GM19467 (cell line): ENCODE data around the gene CPPED1.
"Not testable (repeated sequence)": the region's sequence is repeated elsewhere in the genome, so short reads cannot be mapped to it uniquely, and the experiment has no call there.

Source experiments
- ATAC-seq: cut with Tn5 transposase; IDR thresholded peaks from one replicate; pipeline ENCODE4 v1.9.1; 2021; ENCODE audit warnings: mild to moderate bottlenecking, moderate library complexity; ENCODE audit not compliant: unreplicated experiment

The CPPED1 gene

DNA sequence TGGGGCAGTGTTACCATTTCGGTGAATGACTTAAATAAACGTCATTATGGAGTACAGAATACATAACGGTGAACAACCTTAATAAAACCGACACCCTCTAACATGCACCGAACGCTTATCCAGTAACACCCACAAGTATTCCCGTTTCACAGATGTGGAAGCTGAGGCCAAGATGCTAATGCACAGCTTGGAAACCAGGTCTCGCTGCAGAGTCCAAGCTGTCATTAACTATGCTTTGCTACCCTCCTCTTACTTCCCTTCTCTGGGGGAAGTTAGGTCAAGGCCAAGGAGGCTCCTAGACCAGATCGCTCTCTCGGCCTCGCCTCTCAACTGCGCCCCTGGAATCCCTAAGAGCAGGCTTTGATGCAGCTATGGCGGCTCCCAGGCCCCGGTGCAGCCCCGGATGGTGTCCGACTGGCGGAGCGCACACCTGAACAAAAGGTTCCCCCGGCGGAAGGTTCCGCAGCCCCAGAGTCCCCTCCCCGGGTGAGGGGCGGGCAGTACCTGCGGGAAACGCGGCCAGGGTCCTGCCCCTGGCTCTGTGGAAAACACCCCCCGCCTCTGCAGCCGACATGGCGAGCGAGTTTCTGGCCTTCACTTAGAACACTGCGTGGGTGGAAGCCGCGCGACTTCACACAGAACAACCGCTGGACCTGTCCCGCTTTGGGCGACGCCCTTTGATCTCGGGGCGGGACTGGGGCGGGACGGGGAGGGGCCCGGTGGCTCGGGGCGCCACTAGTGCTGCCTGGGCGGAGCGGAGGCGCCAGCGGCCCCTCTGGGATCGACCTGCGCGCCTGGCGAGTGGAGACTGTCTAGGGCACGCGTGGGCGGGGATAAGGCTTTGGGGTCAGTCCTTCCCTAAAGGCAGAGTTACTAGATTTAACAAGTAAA lies at the start of gene CPPED1:
CPPED1 (minus strand) TSS at position 685 of the 891 bp plus-strand sequence; CDS start at position 574, 111 bp downstream.
- peak; percentile 85 for ATAC-seq

GRCh38 chr16:12850186-12850585 lies 46.5 kb upstream of the CPPED1 start:
- no peak for ATAC-seq

GRCh38 chr16:12846592-12846991 lies 42.9 kb upstream of the CPPED1 start:
- ATAC-seq = no peak

DNA sequence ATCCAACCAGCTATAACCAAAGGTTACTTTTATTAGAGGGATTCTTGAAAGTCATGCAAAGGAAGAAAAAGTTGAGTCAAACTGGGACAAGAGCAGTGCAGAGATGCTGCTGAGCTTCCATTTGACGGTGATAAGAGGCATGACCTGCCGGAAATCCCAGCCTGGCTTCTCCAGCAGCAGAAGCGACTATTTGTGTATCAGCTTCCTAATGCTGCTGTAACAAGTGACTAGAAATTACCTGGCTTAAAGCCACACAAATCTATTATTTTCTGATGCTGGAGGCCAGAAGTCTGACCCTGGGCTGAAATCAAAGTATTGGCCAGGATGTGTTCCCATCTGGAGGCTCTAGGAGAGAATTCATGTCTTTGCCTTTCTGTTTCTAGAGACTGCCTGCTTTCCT lies 41.6 kb upstream of the CPPED1 start:
- ATAC-seq = no peak

GRCh38 chr16:12837756-12838155 lies 34.1 kb upstream of the CPPED1 start:
- ATAC-seq = no peak

GRCh38 chr16:12837291-12837690 lies 33.6 kb upstream of the CPPED1 start:
- no peak for ATAC-seq

GRCh38 chr16:12833926-12834325 lies 30.2 kb upstream of the CPPED1 start:
- ATAC-seq = no peak

DNA sequence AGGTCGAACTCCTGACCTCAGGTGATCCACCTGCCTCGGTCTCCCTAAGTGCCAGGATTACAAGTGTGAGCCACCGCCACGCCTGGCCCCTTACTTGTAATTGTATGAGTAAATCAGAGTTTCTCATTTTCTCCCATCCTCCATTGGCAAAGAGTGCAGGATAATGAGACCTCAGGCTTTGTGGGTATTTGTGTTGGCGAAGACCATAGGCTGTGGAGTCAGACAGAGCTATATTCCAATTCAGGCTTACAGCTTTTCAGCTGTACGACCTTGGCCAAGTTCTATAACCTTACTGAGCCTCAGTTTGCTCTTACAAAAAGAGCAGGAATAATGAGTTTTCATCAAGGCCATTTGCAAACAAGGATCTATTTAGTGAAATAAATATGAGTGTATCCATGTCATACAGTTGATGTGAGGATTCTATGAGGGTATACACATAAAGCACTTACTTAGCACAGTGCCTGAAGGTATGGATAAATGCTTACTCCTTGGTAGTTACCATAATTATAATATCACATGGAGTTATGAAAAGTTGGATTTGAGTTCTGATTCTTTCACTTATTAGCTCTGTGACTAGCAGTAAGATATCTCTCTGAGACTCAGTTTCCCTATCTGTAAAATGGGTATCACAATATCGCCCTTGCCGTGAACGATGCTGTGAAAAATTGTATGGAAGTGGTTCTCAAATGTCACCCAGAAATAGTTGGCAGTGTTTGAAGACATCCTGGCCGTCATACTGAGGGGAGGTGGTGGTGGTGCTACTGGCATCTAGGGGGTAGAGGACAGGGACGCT lies 25.6 kb upstream of the CPPED1 start:
- no peak for ATAC-seq

GRCh38 chr16:12828206-12828605 lies 24.5 kb upstream of the CPPED1 start:
- ATAC-seq = no peak

GRCh38 chr16:12826559-12826958 lies 22.9 kb upstream of the CPPED1 start:
- ATAC-seq = no peak

DNA sequence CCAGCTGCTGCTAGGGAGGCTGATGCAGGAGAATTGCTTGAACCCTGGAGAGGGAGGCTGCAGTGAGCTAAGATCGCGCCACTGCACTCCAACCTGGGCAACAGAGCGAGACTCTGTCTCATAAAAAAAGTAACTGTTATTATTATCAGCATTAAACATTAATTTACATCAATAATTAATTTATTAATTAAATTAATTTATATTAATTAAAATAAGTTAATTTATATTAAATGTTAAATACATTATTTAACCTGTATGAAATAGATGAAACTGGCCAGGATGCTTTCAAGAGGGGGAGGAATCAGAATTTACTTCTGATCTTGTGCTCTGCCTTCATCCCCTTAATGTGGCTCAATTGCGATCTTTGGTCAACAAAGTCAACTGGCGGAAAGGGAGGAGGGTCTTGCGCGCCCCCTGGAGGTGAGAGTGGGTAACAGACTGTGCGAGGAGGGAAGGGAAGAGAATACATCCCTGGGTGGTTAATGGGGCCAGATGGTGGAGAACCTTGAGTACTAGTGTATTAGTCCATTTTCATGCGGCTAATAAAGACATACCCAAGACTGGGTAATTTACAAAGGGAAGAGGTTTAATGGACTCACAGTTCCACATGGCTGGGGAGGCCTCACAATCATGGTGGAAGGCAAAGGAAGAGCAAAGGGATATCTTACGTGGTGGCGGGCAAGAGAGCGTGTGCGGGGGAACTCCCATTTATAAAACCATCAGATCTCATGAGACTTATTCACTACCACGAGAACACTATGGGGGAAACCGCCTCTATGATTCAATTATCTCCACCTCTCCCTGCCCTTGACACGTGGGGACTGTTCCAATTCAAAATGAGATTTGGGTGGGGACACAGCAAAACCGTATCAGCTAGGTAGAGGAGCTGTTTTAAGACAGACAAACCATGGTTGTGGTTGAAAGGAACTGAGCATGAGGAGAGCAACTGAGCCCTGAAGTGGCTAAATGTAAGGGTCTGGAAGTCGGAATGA lies 15.7 kb upstream of the CPPED1 start:
- no peak for ATAC-seq

GRCh38 chr16:12818326-12818725 lies 14.6 kb upstream of the CPPED1 start:
- no peak for ATAC-seq

- ATAC-seq = not testable (repeated sequence)
These were observed 13.1 kb upstream of the CPPED1 start for GRCh38 chr16:12816791-12817214.

- ATAC-seq = no peak
These were observed 11.7 kb upstream of the CPPED1 start for GRCh38 chr16:12815361-12815760.

GRCh38 chr16:12813734-12814133 lies 10.0 kb upstream of the CPPED1 start:
- not testable (repeated sequence) for ATAC-seq

DNA sequence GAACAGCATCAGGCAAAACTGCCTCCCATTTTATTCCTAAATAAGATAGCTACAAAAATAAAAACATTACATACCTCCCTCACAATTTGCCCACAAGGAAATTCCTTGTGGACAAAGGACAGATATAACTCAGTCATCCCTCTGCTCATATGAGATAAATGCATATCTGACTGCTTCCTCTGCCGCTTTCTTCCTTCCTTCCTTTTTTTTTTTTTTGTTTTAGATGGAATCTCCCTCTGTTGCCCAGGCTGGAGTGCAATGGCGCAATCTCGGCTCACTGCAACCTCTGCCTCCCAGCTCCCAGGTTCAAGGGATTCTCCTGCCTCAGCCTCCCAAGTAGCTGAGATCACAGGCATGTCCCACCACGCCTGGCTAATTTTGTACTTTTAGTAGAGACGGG lies 9.6 kb upstream of the CPPED1 start:
- ATAC-seq = not testable (repeated sequence)

DNA sequence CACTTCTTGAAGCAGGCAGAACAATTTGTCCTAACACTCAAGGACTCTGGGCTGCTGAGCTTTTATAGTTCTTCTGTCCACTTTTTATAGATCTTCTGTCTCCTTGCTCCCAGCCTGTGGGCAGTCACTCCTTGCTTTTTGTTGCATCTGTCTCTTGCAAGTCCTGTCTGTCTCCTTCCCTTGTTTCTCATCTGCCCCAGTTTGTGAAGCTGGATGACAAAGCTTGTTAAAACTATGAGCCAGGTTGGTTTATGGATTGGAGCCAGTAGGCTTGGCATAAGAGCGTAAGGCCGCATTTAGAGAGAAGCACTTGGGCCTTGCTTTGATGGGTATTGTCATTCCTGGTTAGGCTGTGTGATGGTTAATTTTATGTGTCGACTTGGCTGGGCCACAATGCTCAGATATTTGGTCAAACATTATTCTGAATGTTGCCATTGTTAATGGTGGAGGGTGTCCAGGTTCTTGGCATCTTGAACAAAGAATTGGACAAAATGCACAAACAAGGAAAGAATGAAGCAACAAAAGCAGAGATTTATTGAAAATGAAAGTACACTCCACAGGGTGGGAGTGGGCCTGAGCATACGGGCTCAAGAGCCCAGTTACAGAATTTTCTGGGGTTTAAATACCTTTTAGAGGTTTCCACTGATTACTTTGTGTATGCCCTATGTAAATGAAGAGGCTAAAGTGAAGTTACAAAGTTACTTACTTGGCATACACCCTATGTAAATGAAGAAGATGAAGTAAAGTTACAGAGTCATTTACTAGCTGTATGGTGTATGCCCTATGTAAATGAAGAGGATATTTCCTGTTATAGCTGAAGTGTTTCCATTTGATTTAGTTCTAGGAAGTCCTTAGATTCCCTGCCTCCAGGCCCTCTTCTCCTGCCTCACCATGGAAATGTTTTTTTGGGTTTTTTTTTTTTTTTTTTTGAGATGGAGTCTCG lies 8.0 kb upstream of the CPPED1 start:
- ATAC-seq = no peak

DNA sequence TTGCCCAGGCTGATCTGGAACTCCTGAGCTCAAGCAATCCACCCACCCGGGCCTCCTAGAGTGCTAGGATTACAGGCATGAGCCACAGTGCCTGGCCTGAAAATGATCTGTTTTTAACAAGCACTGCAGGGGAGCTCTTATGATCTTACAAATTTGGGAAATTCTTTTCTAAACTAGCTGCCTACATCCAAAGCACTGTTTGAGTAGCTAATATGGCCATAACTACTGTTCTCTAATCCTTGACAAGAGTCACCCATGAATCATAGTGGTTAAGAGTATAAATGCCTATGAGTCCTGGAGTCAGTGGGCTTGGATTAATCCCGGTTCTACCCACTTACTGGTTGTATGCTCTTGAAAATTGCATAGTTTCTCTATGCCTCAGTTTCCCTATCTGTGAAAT lies 1.4 kb upstream of the CPPED1 start:
- no peak for ATAC-seq

DNA sequence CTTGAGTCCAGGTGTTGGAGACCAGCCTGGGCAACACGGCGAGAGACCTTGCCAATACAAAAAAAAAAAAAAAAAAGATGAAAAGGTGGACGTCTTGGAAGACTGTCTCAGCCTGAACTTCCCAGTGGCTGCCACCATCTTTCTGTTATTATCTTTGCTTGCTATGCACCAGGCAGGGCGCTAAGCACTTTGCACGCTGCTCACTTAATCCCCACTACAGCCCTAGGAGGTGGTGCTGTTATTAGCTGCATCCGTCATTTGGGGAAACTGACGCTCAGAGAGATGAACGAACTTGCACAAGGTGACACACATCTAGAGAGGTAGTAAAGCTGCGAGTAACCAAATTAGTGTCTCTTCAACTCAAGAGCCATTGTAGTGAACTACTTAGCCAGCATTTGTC lies 708 bp upstream of the CPPED1 start:
- no peak for ATAC-seq

- no peak for ATAC-seq
These were observed 1.0 kb downstream of the CPPED1 start for GRCh38 chr16:12802661-12803060.
